Measurements from ENCODE around the gene COPA. TPM values are rescaled to one million over a fixed set of nuclear protein-coding genes. Genes with fewer than 3 reads are reported as not detected.
A peak's percentile ranks its signal among the peaks of the same experiment; 100 is the strongest.

Gene COPA
- total RNA-seq, 1 experiment from 2014 or later = 118 TPM

GRCh38 chr1:160308451-160309184 lies 34.4 kb downstream of the COPA start:
- Histone ChIP-seq H4K5ac (ENCODE audit: insufficient read length, low read depth, low read length) (no peak overlapping the region), H3K56ac (ENCODE audit: insufficient read length, low read depth, low read length) (no peak overlapping the region), H2AK5ac (ENCODE audit: insufficient read length, low read length) (no peak overlapping the region), H3K23ac (ENCODE audit: insufficient read length, low read depth, low read length) (no peak overlapping the region), H2BK15ac (ENCODE audit: low read depth, low read length) (no peak overlapping the region), H3K4me2 (ENCODE audit: insufficient read depth, insufficient read length, low read length) (no peak overlapping the region), H3K79me2 (ENCODE audit: insufficient read depth, low read length) (no peaks in the 10 kb centered on the region), H2BK120ac (ENCODE audit: low read depth, low read length, poor library complexity, severe bottlenecking) (no peak overlapping the region), H4K8ac (replicated peaks; ENCODE audit: insufficient read length, low read depth, low read length) (no peak overlapping the region), H4K91ac (ENCODE audit: insufficient read length, low read depth, low read length) (no peak overlapping the region), H3K79me1 (ENCODE audit: insufficient read depth, low read depth, low read length, poor library complexity, severe bottlenecking) (no peaks in the 10 kb centered on the region), H3K27me3 (ENCODE audit: insufficient read depth, low read length) (no peaks in the 10 kb centered on the region), H3K9me3 (ENCODE audit: control insufficient read depth, low read depth, low read length) (no peaks in the 10 kb centered on the region), H4K20me1 (ENCODE audit: control insufficient read depth, insufficient read depth, insufficient read length) (peaks cover 2% of the 10 kb centered on the region), H3K9ac (ENCODE audit: extremely low read depth, insufficient read length, low read length) (no peak overlapping the region), H3T11ph (ENCODE audit: low read length) (no peak overlapping the region), H2BK5ac (ENCODE audit: insufficient read length, low read length) (no peak overlapping the region), H3K4me1 (ENCODE audit: insufficient read depth, low read length) (peaks cover 10% of the 10 kb centered on the region), H3K4ac (ENCODE audit: low read depth, low read length) (no peak overlapping the region), H3K27ac (ENCODE audit: insufficient read length, low read depth, low read length) (peak overlapping the region; percentile 7), H3K18ac (ENCODE audit: insufficient read length, low read depth, low read length) (no peak overlapping the region), H2BK20ac (ENCODE audit: low read depth, low read length, poor library complexity, severe bottlenecking) (no peak overlapping the region), H2BK12ac (ENCODE audit: insufficient read length, low read depth, low read length) (no peak overlapping the region), H2AFZ (ENCODE audit: low read length) (no peak overlapping the region), H3K23me2 (ENCODE audit: insufficient read length, low read depth, low read length, poor library complexity, severe bottlenecking) (no peaks in the 10 kb centered on the region), H3K14ac (ENCODE audit: insufficient read depth, low read length) (no peak overlapping the region)
- peaks cover 51 to 82% (median 80%) of the 10 kb centered on the region in 3 experiments for H3K36me3 Mint-ChIP-seq (ENCODE audit: insufficient read depth in 1 of 3, low read depth in 3 of 3)
- H3K4me1 Mint-ChIP-seq = peaks cover 29 to 35% of the 10 kb centered on the region in 2 experiments
- H3K9me3 Mint-ChIP-seq = no peaks in the 10 kb centered on the region
- peak overlapping the region in 1 of 2 experiments; percentile 4; a peak in 1 of 5 replicates for H3K4me3 Mint-ChIP-seq
- TF ChIP-seq CTCF (conservative IDR thresholded peaks at IDR 0.05) = no peak
- DNase-seq = no peak
- no peaks in the 10 kb centered on the region for H3K27me3 Mint-ChIP-seq (ENCODE audit: low read depth)
- H3K27ac Mint-ChIP-seq = peak overlapping the region in 2 of 3 experiments; percentile 4 to 37; a peak in 4 of 7 replicates
- whole genome bisulfite sequencing (ENCODE audit: extremely low coverage, insufficient read length, low lambda C conversion rate) = no CpG with 5 or more reads among the region's 4 CpGs

Measured in H9 (cell line).